OCI-LY3 (cell line): ENCODE results near the gene TRIM37.

Experiments
- H2AFZ ChIP-seq: fragments of 200-600, 300-600 bp; shearing (Covaris generic); 2 replicates; pipeline ENCODE4 v1.6.0; 2014; ENCODE audit warnings: antibody characterized with exemption, low read depth, low read length
- H3K27ac ChIP-seq: fragments of 200-600, 300-600 bp; sonication (generic); 2 replicates; pipeline ENCODE4 v1.5.1; 2014; ENCODE audit warnings: mild to moderate bottlenecking, low read length, moderate library complexity, mixed read lengths
- H3K27me3 ChIP-seq: fragments of 200-600, 300-600 bp; sonication (generic); 2 replicates; pipeline ENCODE4 v1.6.1; 2014; ENCODE audit warnings: low read depth, low read length, mixed read lengths
- H3K36me3 ChIP-seq: fragments of 200-600, 300-600 bp; sonication (generic); replicated peaks from 2 replicates; pipeline ENCODE3; 2014; ENCODE audit warnings: low read depth, low read length, mixed read lengths
- H3K4me1 ChIP-seq: fragments of 300-600, 200-600 bp; sonication (generic); 2 replicates; pipeline ENCODE4 v1.6.1; 2014; ENCODE audit warnings: low read length, mixed read lengths
- H3K4me2 ChIP-seq: fragments of 200-600, 300-600 bp; sonication (generic); 2 replicates; pipeline ENCODE4 v1.6.1; 2014; ENCODE audit warnings: low read length, mixed read lengths
- H3K4me3 ChIP-seq: fragments of 300-600, 200-600 bp; sonication (generic); 2 replicates; pipeline ENCODE4 v1.5.1; 2014; ENCODE audit warnings: antibody characterized with exemption, mild to moderate bottlenecking, low read length, moderate library complexity
- H3K79me2 ChIP-seq: fragments of 300-600, 200-600 bp; shearing (Covaris generic); 2 replicates; pipeline ENCODE4 v1.6.1; 2014; ENCODE audit warnings: mild to moderate bottlenecking, low read length, mixed read lengths
- H3K9ac ChIP-seq: fragments of 300-600, 200-600 bp; shearing (Covaris generic); 2 replicates; pipeline ENCODE4 v1.6.0; 2014; ENCODE audit warnings: mild to moderate bottlenecking, low read length, moderate library complexity
- H3K9me3 ChIP-seq: fragments of 200-600, 300-600 bp; shearing (Covaris generic); 2 replicates; pipeline ENCODE4 v1.6.1; 2014; ENCODE audit warnings: low read length, mixed read lengths; ENCODE audit not compliant: insufficient read depth
- H4K20me1 ChIP-seq: fragments of 200-600, 300-600 bp; sonication (generic); 2 replicates; pipeline ENCODE4 v1.6.1; 2016; ENCODE audit warnings: low read length, mixed read lengths; ENCODE audit not compliant: insufficient read depth
- EZH2phosphoT487 ChIP-seq: fragments of 200-600 bp; shearing (Covaris generic); IDR thresholded peaks from 2 replicates; pipeline ENCODE4 v1.6.1; 2018; ENCODE audit warnings: antibody characterized with exemption, mixed run types, low read depth
- TF ChIP-seq, protein P1 (sequence below): fragments of 200-600, 300-600 bp; sonication (generic); IDR thresholded peaks from 2 replicates; pipeline ENCODE4 v1.5.1; 2014; ENCODE audit warnings: antibody characterized with exemption, low read length, low read depth

Gene TRIM37

GRCh38 chr17:58970609-58971450 lies 135.8 kb downstream of the TRIM37 start:
- Histone ChIP-seq H3K36me3 (peaks cover 7% of the 10 kb centered on the region), H3K27me3 (no peaks in the 10 kb centered on the region), H3K9ac (no peak overlapping the region), H3K4me2 (no peak overlapping the region), H3K4me1 (peaks cover 13% of the 10 kb centered on the region), H2AFZ (no peak overlapping the region), H3K4me3 (no peak overlapping the region), H3K79me2 (no peaks in the 10 kb centered on the region), H3K9me3 (no peaks in the 10 kb centered on the region), H3K27ac (no peak overlapping the region), H4K20me1 (no peaks in the 10 kb centered on the region)
- TF ChIP-seq, protein P1, sequence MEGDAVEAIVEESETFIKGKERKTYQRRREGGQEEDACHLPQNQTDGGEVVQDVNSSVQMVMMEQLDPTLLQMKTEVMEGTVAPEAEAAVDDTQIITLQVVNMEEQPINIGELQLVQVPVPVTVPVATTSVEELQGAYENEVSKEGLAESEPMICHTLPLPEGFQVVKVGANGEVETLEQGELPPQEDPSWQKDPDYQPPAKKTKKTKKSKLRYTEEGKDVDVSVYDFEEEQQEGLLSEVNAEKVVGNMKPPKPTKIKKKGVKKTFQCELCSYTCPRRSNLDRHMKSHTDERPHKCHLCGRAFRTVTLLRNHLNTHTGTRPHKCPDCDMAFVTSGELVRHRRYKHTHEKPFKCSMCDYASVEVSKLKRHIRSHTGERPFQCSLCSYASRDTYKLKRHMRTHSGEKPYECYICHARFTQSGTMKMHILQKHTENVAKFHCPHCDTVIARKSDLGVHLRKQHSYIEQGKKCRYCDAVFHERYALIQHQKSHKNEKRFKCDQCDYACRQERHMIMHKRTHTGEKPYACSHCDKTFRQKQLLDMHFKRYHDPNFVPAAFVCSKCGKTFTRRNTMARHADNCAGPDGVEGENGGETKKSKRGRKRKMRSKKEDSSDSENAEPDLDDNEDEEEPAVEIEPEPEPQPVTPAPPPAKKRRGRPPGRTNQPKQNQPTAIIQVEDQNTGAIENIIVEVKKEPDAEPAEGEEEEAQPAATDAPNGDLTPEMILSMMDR, result no peak

DNA sequence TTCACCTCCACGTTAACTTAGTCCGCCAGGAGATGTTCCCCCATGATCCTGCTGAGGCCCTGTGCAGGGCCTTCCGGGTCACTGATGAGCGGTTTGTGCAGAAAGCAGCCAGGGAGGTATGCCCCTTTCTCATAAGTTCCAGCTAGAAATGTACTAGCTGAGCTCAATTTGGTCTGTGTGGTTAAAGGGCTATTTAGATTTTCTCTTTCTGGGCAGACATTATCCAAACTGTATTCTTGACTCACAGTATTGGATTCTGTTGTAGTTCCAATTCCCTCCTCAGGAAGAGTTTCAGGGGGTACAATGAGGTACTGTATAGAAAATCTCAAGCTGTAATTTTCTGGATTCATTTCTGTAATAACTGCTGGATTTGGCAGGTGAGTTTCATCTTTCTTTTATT lies 137.1 kb downstream of the TRIM37 start:
- TF ChIP-seq EZH2phosphoT487, result no peak
- TF ChIP-seq, protein P1, result no peak
- Histone ChIP-seq H3K4me1 (peaks cover 21% of the 10 kb centered on the region), H3K27me3 (no peaks in the 10 kb centered on the region), H4K20me1 (no peaks in the 10 kb centered on the region), H2AFZ (no peak overlapping the region), H3K4me3 (no peak overlapping the region), H3K36me3 (peaks cover 7% of the 10 kb centered on the region), H3K27ac (no peak overlapping the region), H3K9me3 (no peaks in the 10 kb centered on the region), H3K4me2 (no peak overlapping the region), H3K79me2 (no peaks in the 10 kb centered on the region), H3K9ac (no peak overlapping the region)

DNA sequence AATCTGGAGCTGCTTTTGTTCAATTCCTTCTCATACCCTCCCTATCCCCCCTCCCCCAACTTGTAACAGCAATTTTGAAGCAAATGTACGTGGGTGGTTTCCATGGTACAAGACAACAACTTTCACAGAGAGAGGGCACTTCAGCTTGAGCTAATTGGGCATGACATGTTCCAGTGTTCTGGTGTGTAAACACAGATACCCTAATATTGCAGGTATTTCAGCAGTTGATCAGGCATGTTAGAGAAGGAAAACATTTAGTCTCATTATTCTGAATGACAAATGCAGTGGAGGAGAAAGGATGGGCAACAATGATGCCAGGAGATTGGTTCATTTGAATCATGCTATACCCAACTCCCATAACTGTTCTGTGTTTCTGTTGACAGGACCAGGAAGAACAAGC lies 137.5 kb downstream of the TRIM37 start:
- TF ChIP-seq, protein P1, result no peak
- TF ChIP-seq EZH2phosphoT487, result no peak
- peaks cover 16% of the 10 kb centered on the region for H3K4me1 ChIP-seq
- H3K9ac ChIP-seq, result no peak overlapping the region
- no peak overlapping the region for H3K4me3 ChIP-seq
- H2AFZ ChIP-seq, result no peak overlapping the region
- no peak overlapping the region for H3K27ac ChIP-seq
- H3K9me3 ChIP-seq, result no peaks in the 10 kb centered on the region
- H3K4me2 ChIP-seq, result no peak overlapping the region
- no peaks in the 10 kb centered on the region for H3K79me2 ChIP-seq
- no peaks in the 10 kb centered on the region for H4K20me1 ChIP-seq
- no peaks in the 10 kb centered on the region for H3K27me3 ChIP-seq
- H3K36me3 ChIP-seq, result peaks cover 7% of the 10 kb centered on the region

- Histone ChIP-seq H2AFZ (no peak overlapping the region), H3K27me3 (no peaks in the 10 kb centered on the region), H3K4me2 (no peak overlapping the region), H4K20me1 (no peaks in the 10 kb centered on the region), H3K27ac (no peak overlapping the region), H3K79me2 (no peaks in the 10 kb centered on the region), H3K4me3 (no peak overlapping the region), H3K9me3 (no peaks in the 10 kb centered on the region), H3K36me3 (peaks cover 7% of the 10 kb centered on the region), H3K9ac (no peak overlapping the region), H3K4me1 (peaks cover 12% of the 10 kb centered on the region)
- TF ChIP-seq, protein P1, result no peak
- TF ChIP-seq EZH2phosphoT487, result no peak
Observed at GRCh38 chr17:58968426-58969061, 138.1 kb downstream of the TRIM37 start.
